GM21381 (cell line): ENCODE measurements around the gene STRC.
A peak's percentile ranks its signal among the peaks of the same experiment; 100 is the strongest.
"Not testable (repeated sequence)": the region's sequence is repeated elsewhere in the genome, so short reads cannot be mapped to it uniquely, and the experiment has no call there.

ENCODE experiments used
- ATAC-seq: cut with Tn5 transposase; IDR thresholded peaks from one replicate; pipeline ENCODE4 v1.9.1; 2021; ENCODE audit warnings: mild to moderate bottlenecking, moderate library complexity; ENCODE audit not compliant: unreplicated experiment

STRC gene

DNA sequence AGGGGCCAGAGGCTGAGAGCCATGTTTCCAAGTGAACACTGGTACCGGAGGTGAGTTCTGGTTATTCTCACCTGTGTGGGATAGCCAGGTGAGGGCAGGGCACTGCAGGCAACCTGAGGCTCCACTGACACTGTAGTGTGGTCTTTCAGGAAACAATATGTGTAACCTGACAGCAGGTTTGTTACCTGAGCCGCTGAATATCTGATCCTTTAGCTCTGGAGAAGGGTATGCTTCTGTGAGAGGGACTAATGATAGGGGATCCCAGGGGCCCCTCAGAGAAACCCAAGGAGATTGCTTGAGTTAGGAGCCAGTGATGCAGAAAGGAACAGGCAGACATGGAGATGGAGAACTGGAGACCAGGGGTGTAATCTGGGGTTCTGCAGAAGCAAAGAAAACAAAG is at the start of gene STRC:
Gene STRC, minus strand, starts transcription at position 101 of the 400 bp plus-strand sequence. Its CDS starts 78 bp downstream, at position 23.
- ATAC-seq = not testable (repeated sequence)

DNA sequence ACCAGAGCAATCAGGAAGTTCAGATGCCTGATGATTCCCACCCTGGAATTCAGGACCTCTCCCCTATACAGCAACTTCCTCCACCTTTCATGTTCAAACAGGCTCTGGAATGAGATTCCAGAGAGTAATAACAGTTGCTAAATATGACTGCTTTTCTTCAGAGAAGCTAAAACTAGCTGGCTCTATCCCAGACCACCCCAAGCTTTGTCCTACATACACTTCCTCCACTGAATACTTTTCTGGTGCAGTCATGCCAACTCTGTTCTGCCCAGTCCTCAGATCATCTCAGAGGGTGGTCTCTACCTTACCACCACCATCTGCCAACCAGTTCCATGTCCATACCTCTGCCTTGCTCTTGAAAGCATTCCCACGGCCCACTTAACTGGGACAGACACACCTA is 47.6 kb upstream of the STRC start:
- not testable (repeated sequence) for ATAC-seq

DNA sequence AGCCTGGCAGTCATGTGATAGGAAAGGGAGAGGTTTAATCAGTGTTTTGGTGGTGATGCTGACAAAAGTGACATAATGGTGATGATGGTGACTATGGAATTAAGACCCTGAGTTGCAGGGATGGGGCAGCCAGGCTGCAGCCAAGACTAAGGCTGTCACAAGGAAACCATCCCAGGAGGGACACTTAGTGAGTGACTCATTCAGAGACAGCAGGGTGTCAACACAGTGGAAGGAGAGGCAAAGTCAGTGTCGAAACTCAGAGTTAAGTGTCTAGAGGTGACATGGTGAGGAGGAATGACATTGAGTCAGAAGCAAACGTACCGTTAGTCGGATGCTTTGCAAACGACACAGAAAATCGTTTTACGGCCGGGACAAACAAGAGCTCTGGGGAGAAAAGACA is 44.7 kb upstream of the STRC start:
- ATAC-seq = not testable (repeated sequence)

GRCh38 chr15:43662293-43662692 is 43.7 kb upstream of the STRC start:
- ATAC-seq = not testable (repeated sequence)

DNA sequence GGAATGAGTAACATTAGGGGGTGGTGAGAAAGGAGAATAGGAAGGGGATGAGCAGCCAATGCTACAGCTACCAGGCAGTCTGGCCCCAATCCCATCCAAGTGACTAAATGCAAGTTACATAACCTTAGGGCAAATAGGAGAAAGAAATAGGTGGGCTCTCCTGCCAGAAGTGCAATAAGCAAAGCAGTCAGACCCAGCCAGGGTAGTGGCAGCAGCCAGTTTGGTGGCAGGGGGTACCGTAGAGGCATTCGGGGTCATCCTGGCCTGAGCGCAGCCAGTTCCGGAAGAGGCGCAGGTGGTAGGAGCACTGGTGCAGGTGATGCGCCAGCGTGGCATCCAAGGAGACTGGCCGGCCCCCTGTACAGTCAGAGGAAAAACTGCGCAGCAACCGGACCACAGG is 41.1 kb upstream of the STRC start:
- not testable (repeated sequence) for ATAC-seq

GRCh38 chr15:43649430-43649926 is 30.9 kb upstream of the STRC start:
- ATAC-seq = not testable (repeated sequence)

DNA sequence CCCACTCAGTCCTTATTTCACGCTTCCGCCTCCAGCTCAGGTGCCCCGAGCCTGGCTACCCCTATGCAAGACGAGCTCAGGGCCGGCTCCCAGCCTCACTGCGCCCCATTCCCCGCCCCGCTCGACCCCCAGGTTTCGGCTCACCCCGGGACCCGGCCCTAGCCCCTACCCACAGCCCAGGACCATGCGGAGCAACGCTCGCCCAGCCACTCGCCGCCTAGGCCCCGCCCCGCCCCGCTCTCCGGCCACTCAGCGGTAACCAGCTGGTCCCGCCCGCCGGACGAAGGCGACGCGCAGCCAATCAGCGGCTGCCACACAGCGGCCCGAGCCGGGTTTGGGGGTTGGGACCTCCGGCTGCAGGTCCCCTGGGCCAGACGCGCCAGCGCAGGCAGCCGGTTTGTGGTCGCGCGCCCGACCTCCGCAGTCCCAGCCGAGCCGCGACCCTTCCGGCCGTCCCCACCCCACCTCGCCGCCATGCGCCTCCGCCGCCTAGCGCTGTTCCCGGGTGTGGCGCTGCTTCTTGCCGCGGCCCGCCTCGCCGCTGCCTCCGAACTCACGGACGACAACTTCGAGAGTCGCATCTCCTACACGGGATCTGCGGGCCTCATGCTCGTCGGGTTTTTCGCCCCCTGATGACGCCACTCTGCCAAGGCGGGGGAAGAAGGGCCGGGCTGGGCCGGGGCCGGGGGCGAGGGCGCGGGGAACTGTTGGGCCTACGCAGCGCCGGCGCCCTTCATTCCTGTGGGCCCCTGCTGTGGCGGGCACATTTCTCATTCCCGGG is 30.2 kb upstream of the STRC start, which contains the start of gene CATSPER2:
Gene CATSPER2, minus strand, starts transcription at position 196 of the 781 bp plus-strand sequence. CDS start 783 bp downstream, outside the sequence.
- no peak for ATAC-seq

DNA sequence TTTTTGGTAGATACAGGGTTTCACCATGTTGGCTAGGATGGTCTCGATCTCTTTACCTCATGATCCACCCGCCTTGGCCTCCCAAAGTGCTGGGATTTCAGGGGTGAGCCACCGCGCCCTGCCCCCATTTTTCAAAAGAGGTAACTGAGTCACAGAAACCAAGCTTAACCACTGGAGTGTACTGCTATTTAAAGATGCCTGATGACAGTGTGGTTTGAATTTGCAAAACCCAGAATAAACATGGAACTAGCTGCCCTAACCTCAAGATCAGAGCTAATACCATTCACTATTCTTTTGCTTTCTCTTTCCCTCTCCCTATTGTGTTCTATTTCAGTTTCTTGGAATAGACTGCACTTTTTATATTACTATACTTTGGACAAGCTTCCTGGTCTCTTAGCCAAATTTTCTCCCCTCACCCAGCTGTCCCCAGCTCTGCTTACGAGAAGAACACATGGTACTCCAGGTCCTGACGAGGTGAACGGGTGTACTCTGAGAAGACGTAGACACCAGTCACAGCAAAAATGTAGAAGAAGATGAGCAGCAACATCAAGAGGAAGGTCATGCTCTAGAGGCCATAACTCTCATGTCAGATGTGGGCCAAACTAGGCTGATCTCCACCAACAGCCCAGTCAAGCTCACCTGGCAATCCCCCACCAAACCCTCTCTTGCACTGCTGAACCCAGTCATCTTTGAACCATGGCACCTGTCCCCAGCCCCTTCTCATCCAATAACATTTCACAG is 20.0 kb upstream of the STRC start:
- not testable (repeated sequence) for ATAC-seq

DNA sequence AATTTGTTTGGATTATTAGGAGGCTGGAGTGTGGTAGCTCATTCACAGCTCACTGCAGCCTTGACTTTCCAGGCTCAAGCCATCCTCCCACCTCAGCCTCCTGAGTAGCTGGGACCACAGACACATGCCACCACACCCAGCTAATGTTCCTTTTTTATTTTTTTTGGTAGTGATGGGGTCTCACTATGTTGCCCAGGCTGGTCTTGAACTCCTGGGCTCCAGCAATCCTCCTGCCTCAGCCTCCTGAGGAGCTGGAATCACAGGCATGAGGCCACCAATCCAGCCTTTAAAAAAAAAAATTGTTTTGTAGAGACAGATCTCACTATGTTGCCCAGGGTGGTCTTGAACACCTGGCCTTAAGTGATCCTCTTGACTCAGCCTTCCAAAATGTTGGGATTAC is 8.3 kb upstream of the STRC start:
- not testable (repeated sequence) for ATAC-seq

- no peak for ATAC-seq
Observed at GRCh38 chr15:43625106-43625505, 6.5 kb upstream of the STRC start.

GRCh38 chr15:43622068-43622799 is 3.6 kb upstream of the STRC start:
- not testable (repeated sequence) for ATAC-seq

GRCh38 chr15:43617750-43618149 is 850 bp downstream of the STRC start:
- not testable (repeated sequence) for ATAC-seq

GRCh38 chr15:43602233-43602632 is 16.4 kb downstream of the STRC start:
- ATAC-seq = not testable (repeated sequence)

DNA sequence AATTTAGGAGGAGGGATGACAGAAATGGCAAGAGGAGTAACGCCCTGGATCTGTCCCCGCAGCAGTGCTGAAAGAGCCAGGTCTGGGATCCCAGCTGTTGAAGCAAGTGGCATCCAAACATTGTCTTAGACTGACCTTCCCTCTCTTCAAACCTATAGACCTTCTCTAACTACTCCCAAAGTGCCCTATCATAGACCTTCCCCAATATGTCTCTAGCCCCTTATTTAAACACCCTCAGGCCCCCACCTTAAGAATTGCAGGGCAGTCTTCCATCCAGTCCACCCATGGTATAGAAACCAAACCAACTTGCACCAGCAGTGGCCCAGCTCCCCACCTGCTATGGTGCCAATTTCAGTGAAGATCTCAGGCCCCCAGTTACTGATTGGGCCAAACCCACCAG is 18.4 kb downstream of the STRC start:
- ATAC-seq = not testable (repeated sequence)

DNA sequence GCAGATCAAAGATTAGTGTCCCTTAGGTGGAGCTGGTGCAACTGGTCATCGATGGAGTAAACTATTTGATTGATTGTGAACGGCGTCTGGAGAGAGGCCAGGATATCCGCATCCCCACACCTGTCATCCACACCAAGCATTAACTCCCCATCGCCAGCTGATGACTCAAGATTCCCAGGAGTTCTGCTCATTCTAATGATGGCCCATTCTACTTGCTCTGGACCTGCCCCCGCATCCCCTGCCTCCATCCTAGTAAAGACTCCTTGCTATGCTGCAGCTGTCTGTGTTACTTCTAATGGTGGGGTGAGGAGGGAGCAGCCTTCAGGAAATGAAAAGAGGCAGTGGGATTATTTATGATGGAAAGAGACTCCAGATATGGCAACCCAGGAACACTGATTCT is 19.5 kb downstream of the STRC start:
- not testable (repeated sequence) for ATAC-seq

DNA sequence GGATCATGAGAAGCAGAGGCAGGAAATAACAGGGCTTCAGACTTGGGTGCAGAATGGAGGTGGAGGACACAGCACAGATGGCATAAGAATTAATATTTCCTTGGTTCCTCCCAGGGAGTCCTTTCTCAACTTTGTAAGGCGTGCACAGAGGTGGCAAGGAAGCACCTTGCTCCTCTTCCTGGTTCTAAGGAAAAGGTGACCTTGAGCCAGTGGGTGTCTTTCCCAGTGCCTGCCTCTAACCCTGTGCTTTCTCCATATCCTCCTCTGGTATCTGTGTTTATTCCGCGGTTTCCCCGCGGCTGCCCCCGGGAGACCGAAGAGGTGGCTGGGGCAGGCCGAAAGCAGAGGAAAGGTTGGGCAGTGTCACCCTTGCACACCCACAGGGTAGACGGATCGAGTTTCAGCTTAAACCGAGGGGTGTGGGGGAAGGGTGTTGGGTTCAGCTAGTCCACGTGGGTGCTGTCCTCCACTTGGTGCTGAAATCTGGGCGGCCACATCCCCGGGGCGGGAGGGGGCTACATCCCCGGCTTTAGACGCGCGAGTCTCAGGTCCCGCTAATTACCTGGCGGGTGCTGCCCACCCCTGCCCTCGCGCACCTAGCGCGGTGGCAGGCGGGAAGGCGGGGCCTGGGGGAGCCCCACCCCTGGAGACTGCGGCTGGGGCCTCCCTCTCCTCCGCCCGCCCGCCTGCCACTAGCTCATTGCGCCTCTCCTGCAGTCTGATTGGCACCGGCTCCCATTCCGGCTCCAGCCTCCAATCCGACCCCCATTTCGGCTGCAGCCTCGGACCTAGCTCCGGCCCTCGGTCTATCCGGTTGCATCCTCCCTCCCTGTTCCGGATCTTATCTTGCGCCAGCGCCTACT is 25.0 kb downstream of the STRC start, which contains the start of gene CKMT1B:
Gene CKMT1B, plus strand, starts transcription at position 700 of the 863 bp plus-strand sequence. CDS start 192 bp downstream, outside the sequence.
- not testable (repeated sequence) for ATAC-seq

- not testable (repeated sequence) for ATAC-seq
Observed at GRCh38 chr15:43592841-43593240, 25.8 kb downstream of the STRC start.

DNA sequence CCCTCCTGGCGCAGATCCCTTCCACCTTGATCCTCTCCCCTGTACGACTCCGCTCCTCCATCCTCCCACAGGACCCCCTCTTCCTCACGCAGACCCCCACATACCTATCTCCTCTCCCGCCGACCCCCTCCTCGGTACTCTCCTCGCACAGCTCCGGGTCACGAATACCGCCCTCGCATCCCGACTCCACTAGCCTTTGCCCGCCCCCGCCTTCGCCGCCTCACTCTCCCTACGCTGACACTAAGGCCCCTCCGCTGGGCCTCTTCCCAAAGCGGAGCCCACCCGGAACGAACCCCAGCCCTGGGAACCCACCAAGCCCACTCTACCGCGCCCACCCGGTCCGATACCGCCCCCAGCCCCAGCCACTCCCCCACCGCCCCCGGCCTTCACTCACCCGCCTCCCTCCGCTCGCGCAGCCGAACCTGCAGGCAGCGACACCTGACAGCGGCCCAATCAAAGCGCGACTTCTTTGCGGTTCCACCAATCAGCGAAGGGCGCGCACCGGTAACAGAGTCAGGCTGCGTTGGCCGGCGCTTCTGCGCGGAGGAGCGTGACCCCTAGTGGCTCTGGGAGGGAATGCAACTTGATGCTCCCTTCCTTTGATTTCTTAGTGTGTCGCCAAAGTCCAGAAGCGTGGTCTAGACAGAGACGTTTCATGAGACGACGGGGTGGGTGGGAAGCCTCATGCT is 28.7 kb downstream of the STRC start, which contains the start of gene PPIP5K1:
Gene PPIP5K1, minus strand, starts transcription at position 431 of the 689 bp plus-strand sequence. CDS start 5,704 bp downstream, outside the sequence.
- peak; percentile 91 for ATAC-seq

DNA sequence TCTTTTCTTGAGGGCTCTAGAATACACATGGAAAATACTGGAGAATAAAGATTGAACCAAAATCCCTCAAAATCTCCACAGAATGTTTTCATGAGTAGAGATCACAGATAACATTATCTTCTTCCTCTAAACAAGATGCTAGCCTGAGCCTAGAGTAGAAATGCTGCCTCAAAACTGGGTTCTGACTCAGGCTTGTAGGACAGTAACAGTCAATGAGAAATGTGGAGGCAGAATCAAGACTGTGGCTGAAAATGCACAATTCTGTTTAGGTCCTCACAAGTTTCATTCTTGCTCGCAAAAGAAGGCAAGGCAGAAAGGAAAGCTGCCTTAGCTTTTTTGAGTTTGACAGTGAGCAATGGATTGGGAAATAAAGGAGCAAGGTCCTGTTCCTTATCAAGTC is 44.0 kb downstream of the STRC start:
- ATAC-seq = not testable (repeated sequence)
